Body of pancreas (tissue), 4 donors: ENCODE results near the gene RPA1. TPM values are rescaled to one million over a fixed set of nuclear protein-coding genes. Genes with fewer than 3 reads are reported as not detected.

Experiments
- ATAC-seq: fragments of 150-250 bp; one replicate; pipeline ENCODE4 v1.9.1; 2016
- DNase-seq, 4 donors: peaks; one replicate each; pipeline ENCODE4 v3.0.0-alpha.2; 2019
- H3K27ac ChIP-seq, 4 donors: fragments of 200-600 bp; sonication (generic); 1 replicate in 3 of 4; 2 replicates in 1 of 4; pipeline versions ENCODE4 v1.5.1 to v1.6.1; 2016 to 2019; ENCODE audit warnings: mild to moderate bottlenecking in 1 of 4, mixed read lengths in 1 of 4, moderate library complexity in 1 of 4
- H3K27me3 ChIP-seq, 2 donors: fragments of 200-600 bp; sonication (generic); one replicate each; pipeline ENCODE4 v1.6.0; 2016; ENCODE audit warnings: mild to moderate bottlenecking in 1 of 2
- H3K36me3 ChIP-seq, 2 donors: fragments of 200-600 bp; sonication (generic); replicated peaks in 1 of 2; 2 replicates each; pipeline ENCODE4 v1.5.1; 2016; ENCODE audit warnings: low read depth in 2 of 2; ENCODE audit not compliant: insufficient read depth in 1 of 2
- H3K4me1 ChIP-seq: fragments of 200-600 bp; sonication (generic); one replicate; pipeline ENCODE4 v1.6.0; 2016
- H3K4me3 ChIP-seq, 2 donors: fragments of 200-600 bp; sonication (generic); 1 replicate in 1 of 2; 2 replicates in 1 of 2; pipeline ENCODE4 v1.5.1; 2016 to 2019
- H3K9me3 ChIP-seq, 3 donors: fragments of 200-600 bp; sonication (generic); 1 replicate in 2 of 3; 2 replicates in 1 of 3; pipeline ENCODE4 v1.5.1; 2016
- CTCF ChIP-seq, 7 experiments: fragments of 450-650 bp in 4 of 7; fragments of 200-600 bp in 3 of 7; sonication (generic) in 3 of 7; IDR thresholded peaks; one replicate each; pipeline ENCODE4 v1.5.1; 2016 to 2019; ENCODE audit warnings: antibody characterized with exemption in 7 of 7
- POLR2A ChIP-seq, 3 donors: fragments of 450-650 bp; IDR thresholded peaks; one replicate each; pipeline ENCODE4 v1.6.1; 2016; ENCODE audit warnings: antibody characterized with exemption in 3 of 3, mild to moderate bottlenecking in 2 of 3
- WGBS, 2 donors: methylation state at CpG; one replicate each; pipeline ENCODE4 v1.1.5; 2017; 5-methylcytosine and 5-hydroxymethylcytosine counted together
- intact Hi-C: fragments of 100-400 bp; cut with DNase I; formaldehyde crosslinking; loops from one replicate; pipeline ENCODE4 v1.15.1; 2023
- total RNA-seq, 2 donors: library from RNA; depleted of rRNA; stranded (reverse); fragments of >200 nt; gene quantifications; one replicate each; pipeline ENCODE4 v1.1.0, GENCODE V29; 2016

The RPA1 gene
- total RNA-seq, 2 donors from 2014 or later = 8.9 to 11.9 TPM

GRCh38 chr17:1919201-1919600 is 89.4 kb downstream of the RPA1 start:
- intact Hi-C loops = no loop called here
- Histone ChIP-seq H3K27ac (no peak overlapping the region), H3K27me3 (no peaks in the 10 kb centered on the region), H3K4me1 (no peaks in the 10 kb centered on the region), H3K4me3 (no peak overlapping the region), H3K36me3 (no peaks in the 10 kb centered on the region), H3K9me3 (no peaks in the 10 kb centered on the region)
- WGBS, 2 donors = 73 to 74% methylated on average over 13 of the region's 13 CpGs
- no peak for ATAC-seq
- no peak for DNase-seq
- no peak for TF ChIP-seq CTCF (IDR thresholded peaks at IDR 0.05)
- TF ChIP-seq POLR2A (IDR thresholded peaks at IDR 0.05) = no peak

GRCh38 chr17:1920948-1921351 is 91.1 kb downstream of the RPA1 start:
- DNase-seq (no peak), ATAC-seq (no peak)
- Histone ChIP-seq H3K36me3 (no peaks in the 10 kb centered on the region), H3K27ac (no peak overlapping the region), H3K9me3 (no peaks in the 10 kb centered on the region), H3K27me3 (no peaks in the 10 kb centered on the region), H3K4me1 (no peaks in the 10 kb centered on the region), H3K4me3 (no peak overlapping the region)
- 87 to 90% methylated on average over 16 to 19 of the region's 19 CpGs for WGBS, 2 donors
- intact Hi-C loops = no loop called here
- TF ChIP-seq CTCF (IDR thresholded peaks at IDR 0.05) (no peak), POLR2A (IDR thresholded peaks at IDR 0.05) (no peak)

- no peak for TF ChIP-seq POLR2A (IDR thresholded peaks at IDR 0.05)
- H3K27ac ChIP-seq = no peak overlapping the region
- H3K4me1 ChIP-seq = peaks cover 8% of the 10 kb centered on the region
- no peak for ATAC-seq
- no peaks in the 10 kb centered on the region for H3K27me3 ChIP-seq
- intact Hi-C loops = no loop called here
- DNase-seq = no peak
- 72 to 82% methylated on average over 12 of the region's 12 CpGs for WGBS, 2 donors
- no peak overlapping the region for H3K4me3 ChIP-seq
- H3K9me3 ChIP-seq = no peaks in the 10 kb centered on the region
- H3K36me3 ChIP-seq = no peaks in the 10 kb centered on the region
These were observed 99.2 kb downstream of the RPA1 start for GRCh38 chr17:1928976-1929375.

- no peaks in the 10 kb centered on the region for H3K27me3 ChIP-seq
- peaks cover 8% of the 10 kb centered on the region for H3K4me1 ChIP-seq
- TF ChIP-seq POLR2A (IDR thresholded peaks at IDR 0.05) = no peak
- TF ChIP-seq CTCF (IDR thresholded peaks at IDR 0.05) = no peak
- H3K4me3 ChIP-seq = no peak overlapping the region
- intact Hi-C loops = no loop called here
- no peak overlapping the region for H3K27ac ChIP-seq
- no peaks in the 10 kb centered on the region for H3K9me3 ChIP-seq
- H3K36me3 ChIP-seq = no peaks in the 10 kb centered on the region
- no peak for ATAC-seq
- DNase-seq = no peak
- WGBS, 2 donors = 66 to 75% methylated on average over 7 to 8 of the region's 8 CpGs
These were observed 100.5 kb downstream of the RPA1 start for GRCh38 chr17:1930337-1930645.

GRCh38 chr17:1931844-1932579 is 102.2 kb downstream of the RPA1 start:
- no peaks in the 10 kb centered on the region for H3K9me3 ChIP-seq
- H3K27me3 ChIP-seq = no peaks in the 10 kb centered on the region
- H3K36me3 ChIP-seq = no peaks in the 10 kb centered on the region
- ATAC-seq = peak; percentile 66
- H3K27ac ChIP-seq = peak overlapping the region in 3 of 4 donors; percentile 37 to 61 (median 60)
- intact Hi-C loops = no loop called here
- peaks cover 8% of the 10 kb centered on the region for H3K4me1 ChIP-seq
- TF ChIP-seq CTCF (IDR thresholded peaks at IDR 0.05) (no peak), POLR2A (IDR thresholded peaks at IDR 0.05) (no peak)
- WGBS, 2 donors = 33 to 69% methylated on average over 7 to 26 of the region's 27 CpGs
- H3K4me3 ChIP-seq = no peak overlapping the region
- peak; percentile 38 to 73 (median 66) for DNase-seq
